Peyer's patch (tissue), 4 donors: ENCODE data around the gene COG5. TPM values are rescaled to one million over a fixed set of nuclear protein-coding genes. Genes with fewer than 3 reads are reported as not detected.

Experiments
- DNase-seq, 3 donors: peaks; one replicate each; pipeline ENCODE4 v3.0.0-alpha.2; 2017 to 2019
- H3K27ac ChIP-seq, 4 donors: fragments of 200-600 bp; sonication (generic); one replicate each; pipeline ENCODE4 v1.5.1; 2016 to 2019
- H3K27me3 ChIP-seq, 2 donors: fragments of 200-600 bp; sonication (generic); one replicate each; pipeline ENCODE4 v1.5.1; 2019
- H3K36me3 ChIP-seq, 3 donors: fragments of 200-600 bp; sonication (generic); one replicate each; pipeline ENCODE4 v1.5.1; 2016 to 2019
- H3K4me1 ChIP-seq, 4 donors: fragments of 200-600 bp; sonication (generic); one replicate each; pipeline ENCODE4 v1.5.1; 2016 to 2019
- H3K4me3 ChIP-seq, 4 donors: fragments of 200-600 bp; sonication (generic); 1 replicate in 3 of 4; 2 replicates in 1 of 4; pipeline ENCODE4 v1.5.1; 2016 to 2019; ENCODE audit warnings: mild to moderate bottlenecking in 1 of 4
- H3K9me3 ChIP-seq, 4 donors: fragments of 200-600 bp; sonication (generic); one replicate each; pipeline ENCODE4 v1.5.1; 2016 to 2019; ENCODE audit warnings: mild to moderate bottlenecking in 1 of 4
- CTCF ChIP-seq, 6 experiments: fragments of 450-650 bp in 4 of 6; fragments of 200-600 bp in 2 of 6; sonication (generic) in 1 of 6; IDR thresholded peaks; one replicate each; pipeline ENCODE4 v1.5.1; 2017 to 2019; ENCODE audit warnings: antibody characterized with exemption in 6 of 6, mild to moderate bottlenecking in 3 of 6, moderate library complexity in 1 of 6
- POLR2A ChIP-seq, 2 donors: fragments of 450-650 bp; IDR thresholded peaks; one replicate each; pipeline ENCODE4 v1.5.1; 2017; ENCODE audit warnings: antibody characterized with exemption in 2 of 2, mild to moderate bottlenecking in 2 of 2, moderate library complexity in 2 of 2
- total RNA-seq, 4 donors: library from RNA; depleted of rRNA; stranded (reverse); fragments of >200 nt; gene quantifications; one replicate each; pipeline ENCODE4 v1.1.0, GENCODE V29; 2016

The COG5 gene
- total RNA-seq, 4 donors from 2014 or later, result 31.1 to 175 (median 68.0) TPM

GRCh38 chr7:107208024-107208521 lies 355.6 kb downstream of the COG5 start:
- TF ChIP-seq CTCF (IDR thresholded peaks at IDR 0.05) (no peak), POLR2A (IDR thresholded peaks at IDR 0.05) (no peak)
- no peaks in the 10 kb centered on the region for H3K4me1 ChIP-seq
- H3K36me3 ChIP-seq, result peaks cover 0 to 50% (median 0%) of the 10 kb centered on the region in 3 donors
- no peaks in the 10 kb centered on the region for H3K9me3 ChIP-seq
- H3K4me3 ChIP-seq, result no peak overlapping the region
- H3K27ac ChIP-seq, result peak overlapping the region in 2 of 4 donors; percentile 15 to 18
- no peaks in the 10 kb centered on the region for H3K27me3 ChIP-seq
- DNase-seq, result no peak

- Histone ChIP-seq H3K27me3 (no peaks in the 10 kb centered on the region), H3K9me3 (no peaks in the 10 kb centered on the region), H3K4me1 (no peaks in the 10 kb centered on the region), H3K36me3 (peaks cover 0 to 56% (median 0%) of the 10 kb centered on the region in 3 donors), H3K4me3 (no peak overlapping the region), H3K27ac (no peak overlapping the region)
- DNase-seq, result no peak
- TF ChIP-seq POLR2A (IDR thresholded peaks at IDR 0.05), result no peak
- no peak for TF ChIP-seq CTCF (IDR thresholded peaks at IDR 0.05)
Measured at GRCh38 chr7:107207459-107207858, 356.3 kb downstream of the COG5 start.

DNA sequence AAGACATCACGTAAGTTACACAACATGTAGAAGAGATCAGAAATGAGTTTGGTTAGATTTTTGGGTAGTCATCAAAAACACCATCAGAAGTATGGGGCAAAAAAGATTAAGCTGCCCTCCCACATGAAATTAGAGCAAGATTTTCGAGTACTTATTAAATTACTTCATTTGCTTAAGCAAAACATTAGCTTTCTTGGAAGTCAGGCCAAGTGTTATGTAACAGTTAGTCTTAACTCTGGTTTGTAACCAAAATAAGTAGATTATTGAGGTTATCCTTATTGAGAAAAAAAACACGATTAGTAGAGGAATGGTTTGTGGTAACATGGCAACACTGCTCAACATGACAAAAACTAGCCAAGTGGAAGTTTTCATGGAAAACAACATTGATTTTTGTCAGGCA lies 357.0 kb downstream of the COG5 start:
- TF ChIP-seq POLR2A (IDR thresholded peaks at IDR 0.05) (no peak), CTCF (IDR thresholded peaks at IDR 0.05) (no peak)
- no peaks in the 10 kb centered on the region for H3K27me3 ChIP-seq
- H3K4me1 ChIP-seq, result no peaks in the 10 kb centered on the region
- H3K27ac ChIP-seq, result no peak overlapping the region
- DNase-seq, result no peak
- peaks cover 0 to 64% (median 0%) of the 10 kb centered on the region in 3 donors for H3K36me3 ChIP-seq
- H3K4me3 ChIP-seq, result no peak overlapping the region
- no peaks in the 10 kb centered on the region for H3K9me3 ChIP-seq

DNA sequence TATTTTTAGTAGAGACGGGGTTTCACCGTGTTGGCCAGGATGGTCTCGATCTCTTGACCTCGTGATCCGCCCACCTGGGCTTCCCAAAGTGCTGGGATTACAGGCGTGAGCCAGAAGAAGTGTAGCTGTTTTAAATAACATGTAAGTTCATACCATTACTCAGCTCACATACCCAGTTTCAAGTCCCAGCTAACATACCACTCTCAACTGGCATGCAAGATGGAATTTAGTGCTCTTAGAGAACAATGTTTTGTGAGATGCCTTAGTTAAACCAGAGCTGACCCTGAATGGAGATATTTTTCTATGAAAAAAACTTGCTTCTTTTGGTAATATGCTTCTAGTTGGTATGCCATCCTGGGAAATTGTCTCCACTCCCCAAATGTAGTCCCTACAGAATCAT lies 357.6 kb downstream of the COG5 start:
- Histone ChIP-seq H3K36me3 (peaks cover 0 to 70% (median 0%) of the 10 kb centered on the region in 3 donors), H3K27ac (no peak overlapping the region), H3K9me3 (no peaks in the 10 kb centered on the region), H3K27me3 (no peaks in the 10 kb centered on the region), H3K4me1 (no peaks in the 10 kb centered on the region), H3K4me3 (no peak overlapping the region)
- TF ChIP-seq CTCF (IDR thresholded peaks at IDR 0.05) (no peak), POLR2A (IDR thresholded peaks at IDR 0.05) (no peak)
- no peak for DNase-seq

DNA sequence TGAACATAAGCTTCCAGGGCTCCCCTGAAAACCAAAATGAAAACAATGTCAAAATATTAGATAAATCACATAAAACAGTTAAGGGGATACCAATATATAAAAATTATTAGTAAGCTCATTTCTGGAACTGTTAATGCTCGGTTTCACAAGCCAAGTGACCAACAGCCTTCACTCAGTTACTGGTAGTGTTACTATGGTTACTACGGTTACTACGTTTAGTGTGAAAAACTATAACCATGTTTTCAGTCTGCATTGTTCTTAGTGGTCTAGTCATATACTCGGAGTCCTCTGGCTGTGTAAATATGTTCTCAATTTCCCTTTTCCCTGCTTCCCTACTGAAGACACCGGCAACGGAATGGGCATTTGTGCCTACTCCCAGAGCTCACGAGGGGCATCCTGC lies 360.1 kb downstream of the COG5 start:
- DNase-seq, result no peak
- TF ChIP-seq POLR2A (IDR thresholded peaks at IDR 0.05) (no peak), CTCF (IDR thresholded peaks at IDR 0.05) (no peak)
- Histone ChIP-seq H3K4me3 (no peak overlapping the region), H3K9me3 (no peaks in the 10 kb centered on the region), H3K36me3 (peaks cover 0 to 79% (median 0%) of the 10 kb centered on the region in 3 donors), H3K27me3 (no peaks in the 10 kb centered on the region), H3K4me1 (no peaks in the 10 kb centered on the region), H3K27ac (no peak overlapping the region)
